Stimulated activated CD4-positive, alpha-beta T cell treated with anti-CD3 and anti-CD28 coated beads, Interleukin-15, amount 100 ng/mL, for 48 hours (primary cell): Measurements from ENCODE around the gene SEMA4C.

ENCODE experiments used
- DNase-seq, 2 donors: peaks; one replicate each; pipeline ENCODE4 v3.0.0-alpha.2; 2020; ENCODE audit warnings: low read depth in 2 of 2

Gene SEMA4C

GRCh38 chr2:96821113-96821675, 48.7 kb downstream of the SEMA4C start:
- DNase-seq: no peak

DNA sequence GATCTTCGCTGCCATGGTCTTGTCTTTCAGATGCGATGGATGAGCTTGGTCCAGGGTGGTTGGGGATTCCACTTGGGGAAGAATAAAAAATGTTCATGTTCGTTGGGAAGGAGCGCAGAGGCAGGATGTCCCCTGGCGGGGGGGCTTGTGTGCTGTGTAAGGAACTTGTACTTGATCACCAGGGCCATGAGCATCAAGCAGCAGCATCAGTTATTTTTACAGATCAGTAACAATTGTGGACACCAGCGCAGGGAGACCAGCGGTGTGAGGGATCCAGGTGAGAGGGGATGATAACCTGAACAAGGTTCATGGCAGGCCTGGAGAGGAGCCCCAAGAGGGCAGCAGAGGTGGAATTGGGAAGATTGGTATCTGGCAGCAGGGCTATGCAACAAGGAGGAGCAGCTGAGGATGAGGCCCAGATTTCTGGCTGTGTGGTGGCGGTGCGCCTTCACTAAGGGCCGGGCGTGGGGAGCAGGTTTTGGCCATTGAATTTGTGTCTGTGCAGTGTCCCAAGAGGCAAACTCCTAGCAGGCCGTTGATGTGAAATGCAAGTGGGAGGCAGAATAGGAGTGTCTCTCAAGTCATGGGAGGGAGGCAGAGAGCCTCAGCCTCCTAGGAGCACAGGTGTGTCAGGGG, 49.9 kb downstream of the SEMA4C start:
- no peak for DNase-seq

- DNase-seq: no peak
Observed at GRCh38 chr2:96819128-96819875, 50.6 kb downstream of the SEMA4C start.

GRCh38 chr2:96817882-96818281, 52.0 kb downstream of the SEMA4C start:
- no peak for DNase-seq

- no peak for DNase-seq
Observed at GRCh38 chr2:96816836-96817702, 52.8 kb downstream of the SEMA4C start.

DNA sequence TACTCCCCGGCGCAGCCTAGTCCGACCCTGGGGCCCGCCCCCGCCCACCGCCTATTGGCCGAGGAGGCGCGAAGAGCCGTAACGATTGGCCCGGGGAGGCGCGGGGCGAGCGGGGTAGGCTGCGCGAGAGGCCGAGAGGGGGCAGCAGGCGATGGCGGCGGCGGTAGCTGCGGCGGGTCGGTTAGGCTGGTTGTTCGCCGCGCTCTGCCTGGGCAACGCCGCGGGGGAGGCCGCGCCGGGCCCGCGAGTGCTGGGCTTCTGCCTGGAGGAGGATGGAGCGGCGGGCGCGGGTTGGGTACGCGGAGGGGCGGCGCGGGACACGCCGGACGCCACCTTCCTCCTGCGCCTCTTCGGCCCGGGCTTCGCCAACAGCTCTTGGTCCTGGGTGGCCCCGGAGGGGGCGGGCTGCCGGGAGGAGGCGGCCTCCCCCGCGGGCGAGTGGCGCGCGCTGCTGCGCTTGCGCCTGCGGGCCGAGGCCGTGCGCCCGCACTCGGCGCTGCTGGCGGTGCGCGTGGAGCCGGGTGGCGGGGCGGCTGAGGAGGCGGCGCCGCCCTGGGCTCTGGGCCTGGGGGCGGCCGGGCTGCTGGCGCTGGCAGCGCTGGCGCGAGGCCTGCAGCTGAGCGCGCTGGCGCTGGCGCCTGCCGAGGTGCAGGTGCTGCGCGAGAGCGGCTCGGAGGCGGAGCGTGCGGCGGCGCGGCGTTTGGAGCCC, 53.6 kb downstream of the SEMA4C start, which contains the start of gene CNNM3:
TSS of gene CNNM3 (plus strand) at position 142 of the 709 bp plus-strand sequence. CDS start at position 152, 10 bp downstream.
- peak; percentile 89 to 96 for DNase-seq

GRCh38 chr2:96815326-96816126, 54.4 kb downstream of the SEMA4C start:
- DNase-seq: peak in 1 of 2 donors; percentile 23

DNA sequence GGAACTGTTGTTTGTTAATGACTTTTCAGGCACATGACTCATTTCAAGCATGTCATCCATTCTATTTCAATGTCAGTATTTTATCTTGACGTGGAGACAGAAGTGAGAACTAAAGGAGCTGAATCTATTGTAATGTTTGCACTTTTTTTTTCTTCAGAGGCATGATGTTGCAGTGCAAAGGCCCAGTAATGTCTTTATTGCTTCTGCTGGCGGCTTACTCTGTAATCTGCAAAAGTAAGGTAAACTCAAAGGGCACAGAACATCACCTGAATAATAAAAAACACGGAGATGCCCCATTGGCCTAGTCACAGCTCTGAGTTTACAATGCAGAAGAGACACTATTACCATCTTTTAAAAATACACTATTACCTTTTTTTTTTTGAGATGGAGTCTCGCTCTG, 56.2 kb downstream of the SEMA4C start:
- no peak for DNase-seq

DNA sequence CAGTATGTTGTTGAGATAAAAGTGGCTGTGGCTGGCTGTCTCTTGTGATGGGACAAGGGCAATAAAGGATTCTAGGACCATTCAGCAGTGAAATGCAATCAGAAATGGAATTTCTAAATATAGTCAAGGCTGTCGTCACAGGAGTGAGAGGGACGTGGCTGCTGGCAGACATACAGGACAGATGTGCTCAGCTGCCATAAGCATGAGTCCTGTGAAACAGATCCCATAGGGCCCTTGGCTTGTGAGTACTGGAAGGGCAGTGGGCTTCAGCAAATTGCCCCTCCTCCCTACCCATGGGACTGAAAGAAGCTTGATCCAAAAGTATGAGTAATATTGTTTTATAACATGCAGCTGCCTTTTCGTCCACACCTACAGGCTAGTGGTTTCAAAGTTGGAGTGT, 58.0 kb downstream of the SEMA4C start:
- no peak for DNase-seq

DNA sequence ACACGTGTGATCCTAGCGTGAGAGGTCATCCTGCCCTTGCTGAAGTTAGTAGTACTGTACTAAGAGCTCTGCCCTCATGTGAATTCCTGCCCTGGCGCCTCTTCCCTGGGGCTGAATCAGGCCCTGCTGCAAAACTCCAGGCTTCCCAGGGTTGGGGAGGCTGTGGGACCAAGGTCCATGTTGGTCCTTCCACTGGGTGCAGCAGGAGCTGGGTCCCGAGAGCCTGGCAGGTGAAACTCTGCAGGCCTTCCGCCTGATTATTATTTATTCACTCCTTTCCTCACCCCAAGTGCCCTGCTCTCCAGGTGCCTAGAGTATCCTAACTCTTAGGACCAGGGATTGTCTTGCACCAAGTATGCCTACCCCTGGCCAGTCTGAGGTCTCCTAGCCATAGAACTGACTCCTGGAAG, 59.1 kb downstream of the SEMA4C start:
- no peak for DNase-seq

DNA sequence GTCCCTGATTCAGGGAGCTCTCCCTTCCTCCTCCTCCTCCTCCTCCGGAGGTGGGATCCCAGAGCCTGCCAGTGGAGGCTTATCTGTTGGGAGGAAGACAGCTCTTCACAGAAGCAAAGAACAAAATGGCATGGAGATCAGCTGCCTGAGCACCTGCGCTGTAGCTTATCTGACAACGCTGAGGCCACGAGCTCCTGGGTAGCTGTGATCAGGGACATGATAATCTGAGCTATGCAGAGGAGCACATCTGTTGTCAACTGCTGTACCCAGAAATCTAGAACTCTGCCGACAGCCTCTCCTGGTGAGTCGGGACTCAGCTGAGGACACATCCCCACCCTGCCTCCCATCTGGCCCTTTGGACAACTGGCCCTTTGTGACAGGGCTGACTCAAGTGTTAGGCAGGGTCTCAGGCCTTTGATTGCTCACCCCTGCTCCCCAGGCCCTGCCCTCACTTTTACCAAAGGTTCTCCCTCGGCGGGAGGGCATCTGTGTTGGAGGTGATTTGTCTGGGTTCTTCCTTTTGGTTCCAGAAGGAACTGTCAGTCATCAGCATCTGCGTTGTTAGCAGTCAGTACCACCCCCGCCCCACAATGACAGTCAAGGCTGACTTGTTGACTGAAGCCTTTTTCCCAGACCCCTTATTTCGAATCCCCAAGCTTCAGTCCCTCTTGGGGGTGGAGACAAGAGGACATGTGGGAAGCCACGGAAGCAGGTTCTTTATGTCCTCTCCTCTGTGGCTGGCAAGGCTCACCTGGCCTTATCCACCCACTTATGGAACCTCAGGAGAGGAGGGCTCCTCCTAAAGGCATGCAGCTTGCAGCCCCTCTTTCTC, 59.7 kb downstream of the SEMA4C start:
- no peak for DNase-seq
